ENCODE measurements around the gene OR7A10. TPM values are rescaled to one million over a fixed set of nuclear protein-coding genes. Genes with fewer than 3 reads are reported as not detected.
"Not testable (repeated sequence)": the region's sequence is repeated elsewhere in the genome, so short reads cannot be mapped to it uniquely, and the experiment has no call there.

The OR7A10 gene

GRCh38 chr19:14792250-14792649 is 56.5 kb downstream of the OR7A10 start:
- H3K79me1 ChIP-seq (ENCODE audit: low read length); H3K4me1 ChIP-seq (ENCODE audit: control insufficient read depth, low read depth, low read length); H3K36me3 ChIP-seq (ENCODE audit: control insufficient read depth, insufficient read depth, low read length); H3K27me3 ChIP-seq (ENCODE audit: insufficient read depth, low read length, poor library complexity); H2BK5ac ChIP-seq (ENCODE audit: low read length); H3K9ac ChIP-seq (ENCODE audit: low read length); H2BK120ac ChIP-seq (ENCODE audit: low read depth, low read length); H3K56ac ChIP-seq (ENCODE audit: low read length); H4K8ac ChIP-seq (ENCODE audit: low read depth, low read length); H3K27ac ChIP-seq (ENCODE audit: low read depth, low read length); H3K4me3 ChIP-seq (ENCODE audit: low read length); H3K23ac ChIP-seq (ENCODE audit: low read length); H3K18ac ChIP-seq (ENCODE audit: low read length); H2AK5ac ChIP-seq (ENCODE audit: low read length); H3K4ac ChIP-seq (ENCODE audit: low read depth, low read length); DNase-seq; H3K4me2 ChIP-seq (ENCODE audit: low read length); H3K79me2 ChIP-seq (ENCODE audit: control insufficient read depth, insufficient read depth, low read length); H2BK15ac ChIP-seq (replicated peaks; ENCODE audit: low read depth); H4K5ac ChIP-seq (ENCODE audit: low read length): not testable (repeated sequence)
- WGBS (ENCODE audit: extremely low coverage, insufficient coverage, low lambda C conversion rate) = no CpG with 5 or more reads among the region's 6 CpGs

Small RNA genes within 50 kb of the gene (small RNA-seq; reads per million reads assigned to genes)
- not detected for gene AC005255.1 (ENCODE audit: insufficient read depth)
- gene OR7A18P (ENCODE audit: insufficient read depth) = not detected
